Pancreas (tissue), 10 donors: Measurements from ENCODE around the gene GJC2. TPM values are rescaled to one million over a fixed set of nuclear protein-coding genes. Genes with fewer than 3 reads are reported as not detected.

ENCODE experiments used
- ATAC-seq, 4 donors: fragments of 200-7000 bp; cut with Tn5 transposase; one replicate each; pipeline versions ENCODE4 v1.8.0 to v1.9.1; 2020; ENCODE audit warnings: mild to moderate bottlenecking in 4 of 4, moderate library complexity in 4 of 4
- DNase-seq, 6 donors: peaks; one replicate each; pipeline ENCODE4 v3.0.0-alpha.2; 2020
- FAIRE-seq: peaks from 2 replicates; lab custom pipeline; 2012; peaks lifted over from hg19 to GRCh38; lab: Jason Lieb, UNC
- H3K27ac ChIP-seq, 4 donors: fragments of 200-600 bp; sonication (generic); 1 replicate in 3 of 4; 2 replicates in 1 of 4; pipeline versions ENCODE4 v1.5.0 to v1.8.0; 2020
- H3K27me3 ChIP-seq, 4 donors: fragments of 200-600 bp; one replicate each; pipeline ENCODE4 v1.8.0; 2021
- H3K36me3 ChIP-seq, 3 donors: fragments of 200-600 bp; sonication (generic) in 1 of 3; one replicate each; pipeline versions ENCODE4 v1.5.0 to v1.8.0; 2020 to 2021
- H3K4me1 ChIP-seq, 3 donors: fragments of 200-600 bp; one replicate each; pipeline ENCODE4 v1.8.0; 2021
- H3K4me3 ChIP-seq, 4 donors: fragments of 200-600 bp; sonication (generic) in 2 of 4; one replicate each; pipeline versions ENCODE4 v1.5.0 to v1.8.0; 2020 to 2021
- H3K9me3 ChIP-seq, 4 donors: fragments of 200-600 bp; one replicate each; pipeline ENCODE4 v1.8.0; 2021
- CTCF ChIP-seq, 4 donors: fragments of 200-600 bp; sonication (generic) in 3 of 4; IDR thresholded peaks; one replicate each; pipeline versions ENCODE4 v1.5.0 to v1.8.0; 2021; ENCODE audit warnings: antibody characterized with exemption in 4 of 4
- WGBS, 2 donors: extraction: QIAGEN DNeasy Blood & Tissue Kit; methylation state at CpG; one replicate each; pipeline ENCODE4 v1.1.7; 2013; 5-methylcytosine and 5-hydroxymethylcytosine counted together
- intact Hi-C, 3 donors: fragments of 100-400 bp; cut with DNase I; formaldehyde crosslinking; loops; one replicate each; pipeline versions ENCODE4 v1.11.1 to v1.14.2; 2022
- polyA plus RNA-seq, 2 donors: library from polyadenylated mRNA; stranded (reverse); fragments of 200-250 nt; gene quantifications; one replicate each; pipeline ENCODE4 v1.2.3, GENCODE V29; 2013
- total RNA-seq, 6 donors: library from RNA; stranded (reverse); fragmentation: NEBNext Ultra II Directional in 4 of 6; extraction: Animal tissue kit (Norgen Biotek cat#: 25700) in 4 of 6; gene quantifications; one replicate each; pipeline versions ENCODE4 v1.2.1 to v1.2.4, GENCODE V29; 2021 to 2023
- donor health status: healthy with polysubstance abuse.
- donor health status: DM: no; HTN: no; CAD: no; lungs with moderate emphysema.
- donor health status: DM: no; HTN: no; CAD: no.
- donor health status: control.
- donor health status: control.
- donor health status: Bipolar disorder and iron deficiency.
- donor health status: DM: yes; HTN: yes; CAD: no.
- donor health status: DM: no; HTN: no; CAD: no.
- donor health status: DM: no; HTN: no; CAD: no.
- donor health status: DM: yes; HTN: yes; CAD: no.

Gene GJC2
- total and polyA plus RNA-seq, 8 donors: 0.08 to 0.80 (median 0.45) TPM

- no peak for TF ChIP-seq CTCF (IDR thresholded peaks at IDR 0.05)
Measured at GRCh38 chr1:228155596-228156514, 6.1 kb downstream of the GJC2 start.

GRCh38 chr1:228156515-228156881, 6.8 kb downstream of the GJC2 start:
- WGBS, 2 donors: 64 to 67% methylated on average over 9 of the region's 9 CpGs
- no peaks in the 10 kb centered on the region for H3K9me3 ChIP-seq
- H3K27ac ChIP-seq: no peak overlapping the region
- H3K27me3 ChIP-seq: no peaks in the 10 kb centered on the region
- DNase-seq (peak in 2 of 6 donors; percentile 47 to 60), FAIRE-seq (no peak), ATAC-seq (no peak)
- no peak overlapping the region for H3K4me3 ChIP-seq
- no peaks in the 10 kb centered on the region for H3K36me3 ChIP-seq
- TF ChIP-seq CTCF (IDR thresholded peaks at IDR 0.05): no peak
- no peaks in the 10 kb centered on the region for H3K4me1 ChIP-seq
- intact Hi-C loops: no loop called here

More at GRCh38 chr1:228155596-228156514, 6.1 kb downstream of the GJC2 start:
- DNase-seq: peak in 2 of 6 donors; percentile 36 to 39
- ATAC-seq: no peak
- no peaks in the 10 kb centered on the region for H3K36me3 ChIP-seq
- intact Hi-C loops: no loop called here
- no peak for FAIRE-seq
- H3K9me3 ChIP-seq: no peaks in the 10 kb centered on the region
- H3K27me3 ChIP-seq: no peaks in the 10 kb centered on the region
- WGBS, 2 donors: 71 to 80% methylated on average over 15 to 16 of the region's 16 CpGs
- no peaks in the 10 kb centered on the region for H3K4me1 ChIP-seq
- H3K27ac ChIP-seq: no peak overlapping the region
- H3K4me3 ChIP-seq: no peak overlapping the region

- WGBS, 2 donors: 61 to 71% methylated on average over 22 to 24 of the region's 24 CpGs
- no peaks in the 10 kb centered on the region for H3K9me3 ChIP-seq
- H3K4me3 ChIP-seq: no peak overlapping the region
- DNase-seq (peak in 2 of 6 donors; percentile 44 to 66), FAIRE-seq (no peak), ATAC-seq (no peak)
- no peak overlapping the region for H3K27ac ChIP-seq
- H3K4me1 ChIP-seq: no peaks in the 10 kb centered on the region
- H3K36me3 ChIP-seq: no peaks in the 10 kb centered on the region
- intact Hi-C loops: no loop called here
- TF ChIP-seq CTCF (IDR thresholded peaks at IDR 0.05): no peak
- no peaks in the 10 kb centered on the region for H3K27me3 ChIP-seq
Measured at GRCh38 chr1:228156941-228157728, 7.4 kb downstream of the GJC2 start.

GRCh38 chr1:228157729-228158126, 8.0 kb downstream of the GJC2 start:
- no peak for ATAC-seq
- intact Hi-C loops: no loop called here

More at GRCh38 chr1:228157729-228158126, 8.0 kb downstream of the GJC2 start:
- WGBS, 2 donors: 54 to 58% methylated on average over 43 of the region's 43 CpGs
- H3K27ac ChIP-seq: no peak overlapping the region
- no peak for TF ChIP-seq CTCF (IDR thresholded peaks at IDR 0.05)
- no peaks in the 10 kb centered on the region for H3K27me3 ChIP-seq
- H3K36me3 ChIP-seq: no peaks in the 10 kb centered on the region
- FAIRE-seq: no peak
- no peaks in the 10 kb centered on the region for H3K9me3 ChIP-seq
- no peaks in the 10 kb centered on the region for H3K4me1 ChIP-seq
- no peak overlapping the region for H3K4me3 ChIP-seq
- DNase-seq: peak in 2 of 6 donors; percentile 53 to 56
